HEK293T (cell line): ENCODE data around the gene RPS2.

Source experiments
- CTCF ChIA-PET: fragments of 350-600 bp; formaldehyde crosslinking; extraction: SDS; loops from one replicate; lab custom pipeline; 2021; ENCODE audit warnings: antibody characterized with exemption, inconsistent platforms; lab: Yijun Ruan, JAX
- POLR2A ChIA-PET: fragments of 350-600 bp; formaldehyde crosslinking; extraction: SDS; loops from one replicate; lab custom pipeline; 2020; ENCODE audit warnings: antibody characterized with exemption, inconsistent platforms; lab: Yijun Ruan, JAX
- DNase-seq: peaks from one replicate; pipeline ENCODE4 v3.0.0; 2012; ENCODE audit warnings: mixed read lengths; ENCODE audit errors: extremely low spot score
- ARNT ChIP-seq: fragments of 450-650 bp; IDR thresholded peaks from 2 replicates; pipeline ENCODE4 v1.6.1; 2017; ENCODE audit warnings: mild to moderate bottlenecking
- BHLHE40 ChIP-seq: fragments of 450-650 bp; IDR thresholded peaks from 2 replicates; pipeline ENCODE4 v1.6.1; 2016; ENCODE audit warnings: mild to moderate bottlenecking, moderate library complexity, borderline replicate concordance
- CTBP1 ChIP-seq: fragments of 450-650 bp; IDR thresholded peaks from 2 replicates; pipeline ENCODE4 v1.6.1; 2016; ENCODE audit warnings: borderline replicate concordance
- ELF4 ChIP-seq: fragments of 450-650 bp; IDR thresholded peaks from 2 replicates; pipeline ENCODE4 v1.6.1; 2017; ENCODE audit warnings: antibody characterized with exemption
- FOXA1 ChIP-seq: fragments of 450-650 bp; IDR thresholded peaks from 2 replicates; pipeline ENCODE4 v1.6.1; 2016; ENCODE audit warnings: mild to moderate bottlenecking
- FOXK2 ChIP-seq: fragments of 450-650 bp; IDR thresholded peaks from 2 replicates; pipeline ENCODE4 v1.6.1; 2016; ENCODE audit warnings: mild to moderate bottlenecking
- FOXM1 ChIP-seq: fragments of 450-650 bp; IDR thresholded peaks from 2 replicates; pipeline ENCODE4 v1.6.1; 2017; ENCODE audit warnings: mild to moderate bottlenecking, borderline replicate concordance
- HDGF ChIP-seq: fragments of 450-650 bp; IDR thresholded peaks from 2 replicates; pipeline ENCODE4 v1.6.1; 2017; ENCODE audit warnings: antibody characterized with exemption, borderline replicate concordance
- L3MBTL2 ChIP-seq: fragments of 450-650 bp; conservative IDR thresholded peaks from 2 replicates; pipeline ENCODE4 v1.6.1; 2016; ENCODE audit warnings: mild to moderate bottlenecking
- LEF1 ChIP-seq: fragments of 450-650 bp; IDR thresholded peaks from 2 replicates; pipeline ENCODE4 v1.6.1; 2017; ENCODE audit warnings: mild to moderate bottlenecking, borderline replicate concordance
- NFRKB ChIP-seq: fragments of 450-650 bp; IDR thresholded peaks from 2 replicates; pipeline ENCODE4 v1.6.1; 2016; ENCODE audit warnings: mild to moderate bottlenecking, moderate library complexity
- SP1 ChIP-seq: fragments of 450-650 bp; IDR thresholded peaks from 2 replicates; pipeline ENCODE4 v1.6.1; 2017
- SUZ12 ChIP-seq: fragments of 450-650 bp; IDR thresholded peaks from 2 replicates; pipeline ENCODE4 v1.6.1; 2016; ENCODE audit warnings: mild to moderate bottlenecking
- TARDBP ChIP-seq: fragments of 450-650 bp; IDR thresholded peaks from 2 replicates; pipeline ENCODE4 v1.6.1; 2016
- ZNF384 ChIP-seq: fragments of 450-650 bp; IDR thresholded peaks from 2 replicates; pipeline ENCODE4 v1.6.1; 2016
- TF ChIP-seq, protein P1 (sequence below): fragments of 450-650 bp; IDR thresholded peaks from 2 replicates; pipeline ENCODE4 v1.6.1; 2016

Gene RPS2

GRCh38 chr16:1945559-1946391 lies 18.9 kb downstream of the RPS2 start:
- ChIA-PET POLR2A (interaction anchor here (0.6 to 3.5 kb wide), 5 partner anchors 10 to 26 kb away, joined by 3 to 31 read pairs (median 3); partner anchors contain the start of genes RPS2 and TBL3), CTCF (interaction anchor here (1.0 to 1.5 kb wide), 5 partner anchors 12 to 22 kb away, joined by 3 to 5 read pairs (median 4); partner anchors contain the start of gene NDUFB10)
- TF ChIP-seq BHLHE40 (no peak), FOXM1 (no peak), FOXA1 (no peak), SP1 (no peak), FOXK2 (no peak), SUZ12 (no peak), ARNT (no peak)
- no peak for DNase-seq

- no peak for DNase-seq
- TF ChIP-seq, protein P1, sequence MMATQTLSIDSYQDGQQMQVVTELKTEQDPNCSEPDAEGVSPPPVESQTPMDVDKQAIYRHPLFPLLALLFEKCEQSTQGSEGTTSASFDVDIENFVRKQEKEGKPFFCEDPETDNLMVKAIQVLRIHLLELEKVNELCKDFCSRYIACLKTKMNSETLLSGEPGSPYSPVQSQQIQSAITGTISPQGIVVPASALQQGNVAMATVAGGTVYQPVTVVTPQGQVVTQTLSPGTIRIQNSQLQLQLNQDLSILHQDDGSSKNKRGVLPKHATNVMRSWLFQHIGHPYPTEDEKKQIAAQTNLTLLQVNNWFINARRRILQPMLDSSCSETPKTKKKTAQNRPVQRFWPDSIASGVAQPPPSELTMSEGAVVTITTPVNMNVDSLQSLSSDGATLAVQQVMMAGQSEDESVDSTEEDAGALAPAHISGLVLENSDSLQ: no peak
- no peak for TF ChIP-seq FOXA1
- no peak for TF ChIP-seq LEF1
- no peak for TF ChIP-seq FOXK2
- no peak for TF ChIP-seq ARNT
- no peak for TF ChIP-seq ELF4
- no peak for TF ChIP-seq L3MBTL2
- no peak for TF ChIP-seq CTBP1
- no peak for TF ChIP-seq SUZ12
- no peak for TF ChIP-seq SP1
- no peak for TF ChIP-seq BHLHE40
- TF ChIP-seq TARDBP: no peak
- no peak for TF ChIP-seq ZNF384
- no peak for TF ChIP-seq NFRKB
- no peak for TF ChIP-seq HDGF
- no peak for TF ChIP-seq FOXM1
- ChIA-PET CTCF (interaction anchor here (0.6 to 1.1 kb wide), 3 partner anchors 21 to 520 kb away, joined by 4 to 6 read pairs (median 5); no protein-coding TSS in a partner anchor), POLR2A (interaction anchor here (0.6 to 5.2 kb wide), 6 partner anchors 13 to 118 kb away, joined by 3 to 95 read pairs (median 18); partner anchors contain the start of genes FAHD1, HAGH, NDUFB10 and RNF151)
These were observed 19.9 kb downstream of the RPS2 start for GRCh38 chr16:1944612-1945199.

DNA sequence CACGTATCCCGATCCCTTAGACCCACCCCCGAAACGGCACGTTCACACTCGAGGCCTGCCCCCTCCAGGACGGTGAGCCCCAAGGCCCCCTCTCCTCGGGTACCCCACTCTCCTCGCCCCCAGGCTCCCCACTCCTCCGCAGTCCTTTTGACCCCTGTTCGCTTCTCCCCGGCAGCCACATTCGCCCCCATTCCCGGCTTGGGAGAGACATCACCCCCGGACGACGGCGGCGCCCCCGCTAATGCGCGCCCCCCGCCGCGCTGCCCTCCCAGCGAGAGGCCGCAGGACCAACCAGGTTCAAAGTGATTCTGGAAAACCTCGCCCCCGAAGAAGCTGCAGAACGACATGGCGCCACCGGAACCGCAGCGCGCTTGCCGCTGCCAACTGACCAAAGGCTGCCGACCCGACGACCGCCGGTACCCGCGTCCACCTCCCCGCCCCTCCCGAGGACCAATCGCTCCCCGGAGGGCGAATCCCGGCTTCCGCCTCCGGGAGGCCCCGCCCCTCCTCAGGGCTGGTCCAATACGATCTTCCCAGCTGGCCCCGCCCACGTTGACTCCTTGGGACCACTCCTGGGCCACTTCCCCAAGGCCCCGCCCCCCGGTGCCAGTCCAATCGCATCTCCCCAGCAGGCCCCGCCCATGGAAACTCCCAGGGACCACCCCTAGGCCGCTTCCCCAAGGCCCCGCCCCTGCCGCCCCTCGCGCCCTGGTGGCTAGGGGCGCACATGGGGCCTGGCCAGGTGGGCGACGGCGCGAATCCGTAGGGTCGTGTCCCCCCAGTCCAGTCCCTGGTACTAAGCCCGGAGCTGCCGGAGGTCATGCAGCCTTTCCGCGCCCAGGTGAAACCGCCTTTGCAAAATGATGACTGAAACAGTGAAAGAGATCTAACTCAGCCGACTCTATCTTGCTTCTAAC lies 21.6 kb downstream of the RPS2 start, which contains the start of gene MSRB1:
Gene MSRB1 (minus strand): TSS at position 390 of the 917 bp plus-strand sequence. CDS start 43 bp downstream, at position 347.
- CTCF ChIA-PET: interaction anchor here (0.5 to 1.1 kb wide), 4 partner anchors 9 to 19 kb away, joined by 3 to 7 read pairs (median 4); no protein-coding TSS in a partner anchor
- no peak for TF ChIP-seq TARDBP
- 0 out of 2 replicates have a peak, but pooled peaks have one; percentile 31 for TF ChIP-seq FOXM1
- peak; percentile 90; the same call in 1 of the 2 replicates for TF ChIP-seq HDGF
- no peak for TF ChIP-seq SUZ12
- TF ChIP-seq L3MBTL2: peak; percentile 95
- TF ChIP-seq LEF1: no peak
- DNase-seq: peak; percentile 100
- POLR2A ChIA-PET: interaction anchor here (0.6 to 5.2 kb wide), 19 partner anchors 10 to 161 kb away, joined by 3 to 95 read pairs (median 5); partner anchors contain the start of genes FAHD1, HAGH, NDUFB10 and NUBP2

- no peak for DNase-seq
- POLR2A ChIA-PET: interaction anchor here (0.7 to 5.2 kb wide), 10 partner anchors 9 to 160 kb away, joined by 3 to 95 read pairs (median 6); partner anchors contain the start of genes NUBP2, RNF151, RPS2 and SPSB3
- CTCF ChIA-PET: interaction anchor here (1.0 to 2.3 kb wide), 13 partner anchors 10 to 78 kb away, joined by 3 to 36 read pairs (median 6); partner anchors contain the start of genes NDUFB10, NOXO1 and RPL3L
- no peak for TF ChIP-seq CTBP1
- TF ChIP-seq ELF4: no peak
- TF ChIP-seq SP1: no peak
- peak; percentile 49; the same call in 1 of the 2 replicates for TF ChIP-seq HDGF
These were observed 22.4 kb downstream of the RPS2 start for GRCh38 chr16:1942047-1942809.

- ChIA-PET POLR2A (interaction anchor here (0.8 to 5.2 kb wide), 10 partner anchors 8 to 214 kb away, joined by 3 to 95 read pairs (median 5); partner anchors contain the start of genes NUBP2, RNF151, RPS2 and SPSB3), CTCF (interaction anchor here (0.6 to 2.3 kb wide), 20 partner anchors 9 to 1144 kb away, joined by 3 to 36 read pairs (median 4); partner anchors contain the start of genes NDUFB10, NOXO1, RPL3L and RPS2)
- TF ChIP-seq SP1 (no peak), LEF1 (no peak), ELF4 (no peak), TARDBP (no peak), ZNF384 (no peak), FOXK2 (no peak), L3MBTL2 (no peak), FOXM1 (no peak), CTBP1 (no peak), FOXA1 (no peak), BHLHE40 (no peak), ARNT (no peak), NFRKB (no peak), SUZ12 (no peak), HDGF (no peak)
- DNase-seq: peak; percentile 79
These were observed 23.2 kb downstream of the RPS2 start for GRCh38 chr16:1941162-1942046.
